ENCODE measurements around the gene LMF1.

Gene LMF1

GRCh38 chr16:909281-910000, 61.3 kb downstream of the LMF1 start:
- H3K27ac ChIP-seq = no peak overlapping the region
- TF ChIP-seq CTCF (IDR thresholded peaks at IDR 0.05) (no peak), ZFX (IDR thresholded peaks at IDR 0.05; ENCODE audit: borderline replicate concordance) (no peak)

GRCh38 chr16:908526-909155, 62.1 kb downstream of the LMF1 start:
- TF ChIP-seq CTCF (IDR thresholded peaks at IDR 0.05) = no peak
- TF ChIP-seq ZFX (IDR thresholded peaks at IDR 0.05; ENCODE audit: borderline replicate concordance) = no peak
- H3K27ac ChIP-seq = no peak overlapping the region

- TF ChIP-seq ZFX (IDR thresholded peaks at IDR 0.05; ENCODE audit: borderline replicate concordance) (no peak), CTCF (IDR thresholded peaks at IDR 0.05) (no peak)
- no peak overlapping the region for H3K27ac ChIP-seq
These were observed 62.9 kb downstream of the LMF1 start for GRCh38 chr16:907842-908241.

- no peak for TF ChIP-seq CTCF (IDR thresholded peaks at IDR 0.05)
- no peak for TF ChIP-seq ZFX (IDR thresholded peaks at IDR 0.05; ENCODE audit: borderline replicate concordance)
- H3K27ac ChIP-seq = no peak overlapping the region
These were observed 63.4 kb downstream of the LMF1 start for GRCh38 chr16:907361-907760.

- no peak overlapping the region for H3K27ac ChIP-seq
- TF ChIP-seq ZFX (IDR thresholded peaks at IDR 0.05; ENCODE audit: borderline replicate concordance) (no peak), CTCF (IDR thresholded peaks at IDR 0.05) (no peak)
These were observed 64.5 kb downstream of the LMF1 start for GRCh38 chr16:906296-906695.

GRCh38 chr16:901715-902601, 68.8 kb downstream of the LMF1 start:
- no peak overlapping the region for H3K27ac ChIP-seq
- TF ChIP-seq ZFX (IDR thresholded peaks at IDR 0.05; ENCODE audit: borderline replicate concordance) (no peak), CTCF (IDR thresholded peaks at IDR 0.05) (no peak)
